ENCODE measurements around the gene INS.

DNA sequence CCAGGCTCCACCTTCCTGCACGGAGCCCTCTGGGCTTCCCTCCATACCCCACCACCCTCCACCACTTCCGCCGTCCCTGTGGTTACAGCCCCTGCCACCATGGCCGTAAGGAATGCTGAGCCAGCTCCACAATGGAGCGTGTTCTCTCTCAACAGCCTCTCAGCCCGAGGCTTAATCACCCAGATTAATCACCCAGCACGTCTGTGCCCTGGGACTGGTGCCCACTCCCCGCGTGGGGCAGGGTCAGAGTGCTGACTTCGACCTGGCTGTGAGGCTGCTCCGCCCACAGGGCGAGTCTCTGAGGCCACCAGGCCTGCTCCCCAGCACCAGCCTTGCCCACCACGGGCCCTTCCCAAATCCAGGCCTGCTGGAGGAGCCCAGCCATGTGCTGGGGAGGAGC is 14.7 kb upstream of the INS start:
- TF ChIP-seq, protein P1, sequence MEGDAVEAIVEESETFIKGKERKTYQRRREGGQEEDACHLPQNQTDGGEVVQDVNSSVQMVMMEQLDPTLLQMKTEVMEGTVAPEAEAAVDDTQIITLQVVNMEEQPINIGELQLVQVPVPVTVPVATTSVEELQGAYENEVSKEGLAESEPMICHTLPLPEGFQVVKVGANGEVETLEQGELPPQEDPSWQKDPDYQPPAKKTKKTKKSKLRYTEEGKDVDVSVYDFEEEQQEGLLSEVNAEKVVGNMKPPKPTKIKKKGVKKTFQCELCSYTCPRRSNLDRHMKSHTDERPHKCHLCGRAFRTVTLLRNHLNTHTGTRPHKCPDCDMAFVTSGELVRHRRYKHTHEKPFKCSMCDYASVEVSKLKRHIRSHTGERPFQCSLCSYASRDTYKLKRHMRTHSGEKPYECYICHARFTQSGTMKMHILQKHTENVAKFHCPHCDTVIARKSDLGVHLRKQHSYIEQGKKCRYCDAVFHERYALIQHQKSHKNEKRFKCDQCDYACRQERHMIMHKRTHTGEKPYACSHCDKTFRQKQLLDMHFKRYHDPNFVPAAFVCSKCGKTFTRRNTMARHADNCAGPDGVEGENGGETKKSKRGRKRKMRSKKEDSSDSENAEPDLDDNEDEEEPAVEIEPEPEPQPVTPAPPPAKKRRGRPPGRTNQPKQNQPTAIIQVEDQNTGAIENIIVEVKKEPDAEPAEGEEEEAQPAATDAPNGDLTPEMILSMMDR (IDR thresholded peaks at IDR 0.05), result no peak
- no peak for TF ChIP-seq ZFX (IDR thresholded peaks at IDR 0.05; ENCODE audit: borderline replicate concordance)
